Fibroblast of pulmonary artery (primary cell): ENCODE data around the gene MAGI3.

ENCODE experiments used
- DNase-seq: peaks from one replicate; pipeline ENCODE4 v3.0.0-alpha.2; 2010; ENCODE audit warnings: low read depth
- H3K4me3 ChIP-seq: replicated peaks from 2 replicates; pipeline ENCODE4 v1.5.1; 2011; ENCODE audit warnings: low read depth, mild to moderate bottlenecking, control low read depth, low read length, moderate library complexity
- CTCF ChIP-seq: IDR thresholded peaks from 2 replicates; pipeline ENCODE4 v1.5.1; 2011; ENCODE audit warnings: mild to moderate bottlenecking, control low read depth, low read length, inconsistent platforms; ENCODE audit errors: missing control alignments

Gene MAGI3

GRCh38 chr1:113617438-113618141 lies 227.3 kb downstream of the MAGI3 start:
- TF ChIP-seq CTCF, result no peak
- H3K4me3 ChIP-seq, result no peak overlapping the region
- peak; percentile 27 for DNase-seq

- TF ChIP-seq CTCF, result no peak
- DNase-seq, result no peak
- H3K4me3 ChIP-seq, result no peak overlapping the region
Measured at GRCh38 chr1:113628997-113629396, 238.7 kb downstream of the MAGI3 start.

- H3K4me3 ChIP-seq, result no peak overlapping the region
- TF ChIP-seq CTCF, result no peak
- DNase-seq, result no peak
Measured at GRCh38 chr1:113630340-113631327, 240.3 kb downstream of the MAGI3 start.

DNA sequence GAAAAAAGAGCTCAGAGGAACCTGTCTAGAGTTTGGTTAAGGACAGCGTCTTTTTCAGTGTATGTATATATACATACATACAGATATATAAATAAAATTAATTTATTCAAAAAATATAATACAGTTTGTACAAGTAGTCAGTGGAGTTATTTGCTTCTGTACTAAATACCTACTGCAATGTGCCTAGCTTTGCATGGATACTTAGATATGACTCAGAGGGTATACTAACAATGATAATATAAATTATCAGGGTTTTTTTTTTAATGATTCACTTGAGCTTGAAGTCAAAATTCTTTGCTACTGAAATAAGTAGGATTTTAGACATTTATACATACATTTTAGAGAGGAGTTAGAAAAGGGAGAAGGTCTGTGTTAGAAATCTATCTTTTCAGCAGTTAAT lies 251.1 kb downstream of the MAGI3 start:
- H3K4me3 ChIP-seq, result no peak overlapping the region
- no peak for TF ChIP-seq CTCF
- no peak for DNase-seq

DNA sequence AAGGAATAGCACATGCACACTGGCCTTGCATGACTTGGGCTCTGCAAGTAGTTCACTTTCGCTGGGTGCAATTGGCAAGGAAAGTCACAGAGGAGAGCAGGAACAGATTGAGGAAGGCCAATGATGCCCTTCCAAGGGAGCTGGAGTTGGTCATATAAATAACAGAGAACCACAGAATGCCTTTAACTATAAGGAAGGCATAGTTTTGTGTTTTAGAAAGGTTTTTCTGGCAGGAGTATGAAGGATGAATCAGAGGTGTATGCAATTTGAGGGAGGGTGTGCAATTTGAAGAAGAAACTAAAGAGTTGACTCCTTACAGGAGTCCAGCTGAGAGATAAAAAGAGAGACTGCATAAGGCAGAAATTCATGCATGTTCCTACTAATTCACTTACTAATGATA lies 256.8 kb downstream of the MAGI3 start:
- no peak overlapping the region for H3K4me3 ChIP-seq
- no peak for TF ChIP-seq CTCF
- no peak for DNase-seq

DNA sequence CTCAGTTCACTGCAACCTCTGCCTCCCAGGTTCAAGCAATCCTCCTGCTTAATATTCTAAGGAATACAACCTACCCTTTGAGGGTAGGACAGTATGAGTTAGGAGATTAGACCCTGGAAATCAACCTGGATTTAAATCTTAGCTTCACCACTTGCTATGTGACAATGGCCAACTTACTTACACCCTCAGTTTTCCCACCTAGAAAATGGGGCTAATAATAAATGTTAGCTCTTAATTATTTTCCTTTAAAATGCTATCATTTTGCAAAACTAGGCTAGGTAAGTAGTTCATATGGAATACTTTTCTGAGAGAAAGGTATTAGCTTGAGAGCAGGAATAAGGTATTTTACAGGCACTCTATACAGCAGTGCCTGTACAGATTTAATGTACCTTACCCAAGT lies 258.2 kb downstream of the MAGI3 start:
- TF ChIP-seq CTCF, result no peak
- no peak for DNase-seq
- H3K4me3 ChIP-seq, result no peak overlapping the region
